H9 (cell line): ENCODE measurements around the gene NHSL1. TPM values are rescaled to one million over a fixed set of nuclear protein-coding genes. Genes with fewer than 3 reads are reported as not detected.

Experiments
- DNase-seq: peaks from one replicate; pipeline ENCODE4 v3.0.0-alpha.2; 2017
- H2AFZ ChIP-seq: one replicate; pipeline ENCODE4 v1.6.1; 2013; ENCODE audit warnings: mild to moderate bottlenecking, low read length, control low read depth, moderate library complexity
- H2AK5ac ChIP-seq: 2 replicates; pipeline ENCODE4 v1.6.1; 2013; ENCODE audit warnings: low read length, control low read depth, mixed read lengths; ENCODE audit not compliant: insufficient read length
- H2BK120ac ChIP-seq: one replicate; pipeline ENCODE4 v1.6.1; 2013; ENCODE audit warnings: low read depth, mild to moderate bottlenecking, low read length, control low read depth, inconsistent platforms; ENCODE audit not compliant: poor library complexity, severe bottlenecking
- H2BK12ac ChIP-seq: 2 replicates; pipeline ENCODE4 v1.6.1; 2013; ENCODE audit warnings: low read length, control low read depth, mixed read lengths, low read depth; ENCODE audit not compliant: insufficient read length
- H2BK15ac ChIP-seq: 2 replicates; pipeline ENCODE4 v1.6.1; 2013; ENCODE audit warnings: low read depth, low read length, control low read depth
- H2BK20ac ChIP-seq: one replicate; pipeline ENCODE4 v1.6.1; 2013; ENCODE audit warnings: low read depth, mild to moderate bottlenecking, low read length, control low read depth, inconsistent platforms; ENCODE audit not compliant: poor library complexity, severe bottlenecking
- H2BK5ac ChIP-seq: 2 replicates; pipeline ENCODE4 v1.6.1; 2013; ENCODE audit warnings: low read length, control low read depth, mixed read lengths; ENCODE audit not compliant: insufficient read length
- H3K14ac ChIP-seq: 2 replicates; pipeline ENCODE4 v1.6.1; 2013; ENCODE audit warnings: low read length, control low read depth; ENCODE audit not compliant: insufficient read depth
- H3K18ac ChIP-seq: 2 replicates; pipeline ENCODE4 v1.6.1; 2013; ENCODE audit warnings: low read depth, mild to moderate bottlenecking, mixed read lengths, low read length, control low read depth; ENCODE audit not compliant: insufficient read length
- H3K23ac ChIP-seq: 2 replicates; pipeline ENCODE4 v1.6.1; 2013; ENCODE audit warnings: low read length, control low read depth, mixed read lengths, low read depth; ENCODE audit not compliant: insufficient read length
- H3K23me2 ChIP-seq: 2 replicates; pipeline ENCODE4 v1.6.1; 2013; ENCODE audit warnings: low read depth, mild to moderate bottlenecking, mixed read lengths, low read length, control low read depth; ENCODE audit not compliant: insufficient read length, poor library complexity, severe bottlenecking
- H3K27ac ChIP-seq: 2 replicates; pipeline ENCODE4 v1.5.1; 2013; ENCODE audit warnings: low read length, control low read depth, mixed read lengths, low read depth; ENCODE audit not compliant: insufficient read length
- H3K27me3 ChIP-seq: 2 replicates; pipeline ENCODE4 v1.6.1; 2013; ENCODE audit warnings: low read length, control low read depth, inconsistent platforms; ENCODE audit not compliant: insufficient read depth
- H3K4ac ChIP-seq: 2 replicates; pipeline ENCODE4 v1.6.1; 2013; ENCODE audit warnings: low read depth, mild to moderate bottlenecking, control low read depth, inconsistent platforms, low read length, moderate library complexity
- H3K4me1 ChIP-seq: 2 replicates; pipeline ENCODE4 v1.6.1; 2013; ENCODE audit warnings: low read length, control low read depth, inconsistent platforms; ENCODE audit not compliant: insufficient read depth
- H3K4me2 ChIP-seq: 2 replicates; pipeline ENCODE4 v1.6.1; 2013; ENCODE audit warnings: low read length, control low read depth, mixed read lengths; ENCODE audit not compliant: insufficient read length, insufficient read depth
- H3K56ac ChIP-seq: 2 replicates; pipeline ENCODE4 v1.6.1; 2013; ENCODE audit warnings: low read depth, mild to moderate bottlenecking, mixed read lengths, low read length, control low read depth; ENCODE audit not compliant: insufficient read length
- H3K79me1 ChIP-seq: 2 replicates; pipeline ENCODE4 v1.6.1; 2013; ENCODE audit warnings: low read depth, mild to moderate bottlenecking, moderate library complexity, low read length, control low read depth, inconsistent platforms; ENCODE audit not compliant: insufficient read depth, poor library complexity, severe bottlenecking
- H3K79me2 ChIP-seq: 2 replicates; pipeline ENCODE4 v1.6.1; 2013; ENCODE audit warnings: low read length, control low read depth, inconsistent platforms; ENCODE audit not compliant: insufficient read depth
- H3K9ac ChIP-seq: 2 replicates; pipeline ENCODE4 v1.6.1; 2013; ENCODE audit warnings: low read length, control low read depth, mixed read lengths; ENCODE audit not compliant: insufficient read length; ENCODE audit errors: extremely low read depth
- H3K9me3 ChIP-seq: one replicate; pipeline ENCODE4 v1.6.1; 2013; ENCODE audit warnings: low read depth, low read length, inconsistent platforms; ENCODE audit not compliant: control insufficient read depth
- H3T11ph ChIP-seq: one replicate; pipeline ENCODE4 v1.6.1; 2013; ENCODE audit warnings: mild to moderate bottlenecking, low read length, control low read depth, inconsistent platforms
- H4K20me1 ChIP-seq: one replicate; pipeline ENCODE4 v1.6.1; 2013; ENCODE audit not compliant: control insufficient read depth, insufficient read length, insufficient read depth
- H4K5ac ChIP-seq: 2 replicates; pipeline ENCODE4 v1.6.1; 2013; ENCODE audit warnings: low read depth, mild to moderate bottlenecking, mixed read lengths, low read length, control low read depth; ENCODE audit not compliant: insufficient read length
- H4K8ac ChIP-seq: replicated peaks from 2 replicates; pipeline ENCODE4 v1.6.1; 2013; ENCODE audit warnings: low read length, control low read depth, mixed read lengths, low read depth; ENCODE audit not compliant: insufficient read length
- H4K91ac ChIP-seq: 2 replicates; pipeline ENCODE4 v1.6.1; 2013; ENCODE audit warnings: low read depth, mild to moderate bottlenecking, moderate library complexity, mixed read lengths, low read length, control low read depth; ENCODE audit not compliant: insufficient read length
- H3K27ac Mint-ChIP-seq, 3 experiments: 2 replicates in 2 of 3; 3 replicates in 1 of 3; pipeline ENCODE4 v1.8.0; 2020 to 2021; ENCODE audit warnings: mixed read lengths in 3 of 3, mild to moderate bottlenecking in 1 of 3, moderate library complexity in 1 of 3
- H3K27me3 Mint-ChIP-seq: 2 replicates; pipeline ENCODE4 v1.8.0; 2021; ENCODE audit warnings: low read depth, mild to moderate bottlenecking, moderate library complexity, mixed read lengths
- H3K36me3 Mint-ChIP-seq, 3 experiments: 2 replicates in 2 of 3; 3 replicates in 1 of 3; pipeline ENCODE4 v1.8.0; 2020 to 2021; ENCODE audit warnings: low read depth in 3 of 3, mixed read lengths in 3 of 3; ENCODE audit not compliant: insufficient read depth in 1 of 3
- H3K4me1 Mint-ChIP-seq, 2 experiments: 2 replicates each; pipeline ENCODE4 v1.8.0; 2020; ENCODE audit warnings: mixed read lengths in 2 of 2
- H3K4me3 Mint-ChIP-seq, 2 experiments: 2 replicates in 1 of 2; 3 replicates in 1 of 2; pipeline ENCODE4 v1.8.0; 2020 to 2021; ENCODE audit warnings: mild to moderate bottlenecking in 2 of 2, mixed read lengths in 2 of 2, moderate library complexity in 1 of 2
- H3K9me3 Mint-ChIP-seq, 2 experiments: 2 replicates in 1 of 2; 3 replicates in 1 of 2; pipeline ENCODE4 v1.8.0; 2020; ENCODE audit warnings: mild to moderate bottlenecking in 2 of 2, mixed read lengths in 2 of 2, moderate library complexity in 1 of 2
- WGBS: extraction: QIAGEN DNeasy Blood & Tissue Kit; methylation state at CpG from one replicate; pipeline ENCODE4 v1.1.7; 2013; ENCODE audit warnings: missing lambda C conversion rate, low lambda C conversion rate, mixed read lengths; ENCODE audit not compliant: insufficient read length; ENCODE audit errors: extremely low coverage; 5-methylcytosine and 5-hydroxymethylcytosine counted together
- total RNA-seq: library from RNA; stranded (reverse); gene quantifications from 2 replicates; pipeline ENCODE4 v1.2.1, GENCODE V29; 2021
- TF ChIP-seq, protein P1 (sequence below): fragments of 200-600 bp; sonication (generic); conservative IDR thresholded peaks from 3 replicates; pipeline ENCODE4 v1.8.0; 2021; ENCODE audit warnings: antibody characterized with exemption, mild to moderate bottlenecking

Gene NHSL1
- total RNA-seq, 1 experiment from 2014 or later: 28.7 TPM

DNA sequence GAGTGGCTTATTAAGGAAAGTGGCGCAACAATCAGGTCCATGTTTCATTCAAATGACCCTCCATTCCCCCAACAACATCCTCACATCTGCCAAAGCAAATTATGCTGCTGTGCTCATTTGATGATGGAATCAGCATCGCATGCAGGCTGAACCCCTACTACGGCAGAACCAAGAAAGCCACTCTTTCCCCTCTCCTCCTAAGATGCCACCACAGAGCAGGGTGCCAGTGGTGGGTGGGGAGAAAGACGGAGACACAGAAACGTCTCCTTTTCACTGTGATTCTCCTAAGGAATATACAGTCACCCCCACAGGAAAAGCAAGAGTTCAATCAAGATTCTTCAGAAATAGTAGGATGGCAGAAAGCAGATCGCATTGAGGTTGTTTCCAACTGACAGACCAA is 78.2 kb downstream of the NHSL1 start:
- Histone ChIP-seq H2AFZ (no peak overlapping the region), H2BK20ac (no peak overlapping the region), H2BK12ac (no peak overlapping the region), H4K5ac (no peak overlapping the region), H2BK15ac (no peak overlapping the region), H3K27me3 (no peaks in the 10 kb centered on the region), H3K56ac (no peak overlapping the region), H3K9ac (no peak overlapping the region), H3K23ac (no peak overlapping the region), H3K4ac (no peak overlapping the region), H3K79me1 (no peaks in the 10 kb centered on the region), H3K18ac (no peak overlapping the region), H3K4me1 (no peaks in the 10 kb centered on the region), H3K14ac (no peak overlapping the region), H3T11ph (no peak overlapping the region), H4K20me1 (no peaks in the 10 kb centered on the region), H3K23me2 (no peaks in the 10 kb centered on the region), H3K4me2 (no peak overlapping the region), H4K91ac (no peak overlapping the region), H2BK120ac (no peak overlapping the region), H4K8ac (peak overlapping the region; percentile 46), H3K9me3 (no peaks in the 10 kb centered on the region), H2BK5ac (no peak overlapping the region), H2AK5ac (no peak overlapping the region), H3K27ac (no peak overlapping the region), H3K79me2 (no peaks in the 10 kb centered on the region)
- Mint-ChIP-seq H3K4me3 (no peak overlapping the region), H3K9me3 (no peaks in the 10 kb centered on the region; a peak in 1 of 5 replicates), H3K4me1 (no peaks in the 10 kb centered on the region; a peak in 1 of 4 replicates), H3K27ac (no peak overlapping the region), H3K36me3 (peaks cover 19 to 50% (median 34%) of the 10 kb centered on the region in 3 experiments), H3K27me3 (no peaks in the 10 kb centered on the region)
- WGBS: no CpG with 5 or more reads among the region's 6 CpGs
- DNase-seq: no peak
- TF ChIP-seq, protein P1, sequence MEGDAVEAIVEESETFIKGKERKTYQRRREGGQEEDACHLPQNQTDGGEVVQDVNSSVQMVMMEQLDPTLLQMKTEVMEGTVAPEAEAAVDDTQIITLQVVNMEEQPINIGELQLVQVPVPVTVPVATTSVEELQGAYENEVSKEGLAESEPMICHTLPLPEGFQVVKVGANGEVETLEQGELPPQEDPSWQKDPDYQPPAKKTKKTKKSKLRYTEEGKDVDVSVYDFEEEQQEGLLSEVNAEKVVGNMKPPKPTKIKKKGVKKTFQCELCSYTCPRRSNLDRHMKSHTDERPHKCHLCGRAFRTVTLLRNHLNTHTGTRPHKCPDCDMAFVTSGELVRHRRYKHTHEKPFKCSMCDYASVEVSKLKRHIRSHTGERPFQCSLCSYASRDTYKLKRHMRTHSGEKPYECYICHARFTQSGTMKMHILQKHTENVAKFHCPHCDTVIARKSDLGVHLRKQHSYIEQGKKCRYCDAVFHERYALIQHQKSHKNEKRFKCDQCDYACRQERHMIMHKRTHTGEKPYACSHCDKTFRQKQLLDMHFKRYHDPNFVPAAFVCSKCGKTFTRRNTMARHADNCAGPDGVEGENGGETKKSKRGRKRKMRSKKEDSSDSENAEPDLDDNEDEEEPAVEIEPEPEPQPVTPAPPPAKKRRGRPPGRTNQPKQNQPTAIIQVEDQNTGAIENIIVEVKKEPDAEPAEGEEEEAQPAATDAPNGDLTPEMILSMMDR: no peak
